Right lobe of liver (tissue), 6 donors: ENCODE data around the gene CEP72. TPM values are rescaled to one million over a fixed set of nuclear protein-coding genes. Genes with fewer than 3 reads are reported as not detected.

Source experiments
- ATAC-seq, 4 donors: fragments of 200-7000 bp; cut with Tn5 transposase; one replicate each; pipeline ENCODE4 v1.9.1; 2020; ENCODE audit warnings: mild to moderate bottlenecking in 4 of 4, moderate library complexity in 4 of 4
- DNase-seq, 3 donors: peaks; one replicate each; pipeline ENCODE4 v3.0.0-alpha.2; 2020
- H3K27ac ChIP-seq, 3 donors: fragments of 200-600 bp; one replicate each; pipeline ENCODE4 v1.8.0; 2022
- H3K27me3 ChIP-seq, 2 donors: fragments of 200-600 bp; one replicate each; pipeline ENCODE4 v1.8.0; 2022
- H3K36me3 ChIP-seq, 4 donors: fragments of 200-600 bp; sonication (generic) in 1 of 4; one replicate each; pipeline versions ENCODE4 v1.5.1 to v1.8.0; 2017 to 2022; ENCODE audit warnings: control low read depth in 1 of 4
- H3K4me1 ChIP-seq, 4 donors: fragments of 200-600 bp; sonication (generic) in 1 of 4; one replicate each; pipeline versions ENCODE4 v1.5.1 to v1.8.0; 2017 to 2022; ENCODE audit warnings: control low read depth in 1 of 4
- H3K4me3 ChIP-seq, 3 donors: fragments of 200-600 bp; one replicate each; pipeline ENCODE4 v1.8.0; 2022
- H3K9me3 ChIP-seq, 4 donors: fragments of 200-600 bp; sonication (generic) in 1 of 4; one replicate each; pipeline versions ENCODE4 v1.5.1 to v1.8.0; 2017 to 2022; ENCODE audit warnings: control low read depth in 1 of 4
- POLR2A ChIP-seq: fragments of 450-650 bp; IDR thresholded peaks from one replicate; pipeline ENCODE4 v1.6.1; 2017; ENCODE audit warnings: antibody characterized with exemption, mild to moderate bottlenecking
- WGBS: methylation state at CpG from one replicate; pipeline ENCODE4 v1.1.6; 2018; ENCODE audit warnings: low coverage, low lambda C conversion rate; ENCODE audit not compliant: insufficient coverage; ENCODE audit errors: missing lambda C conversion rate; 5-methylcytosine and 5-hydroxymethylcytosine counted together
- intact Hi-C, 2 donors: fragments of 100-400 bp; cut with DNase I; formaldehyde crosslinking; loops; one replicate each; pipeline versions ENCODE4 v1.11.2 to v1.14.1; 2022
- total RNA-seq, 6 experiments: library from RNA; depleted of rRNA in 2 of 6; stranded (reverse); fragments of >200 nt in 2 of 6; fragmentation: NEBNext Ultra II Directional in 3 of 6; extraction: Animal tissue kit (Norgen Biotek cat#: 25700) in 3 of 6; gene quantifications; one replicate each; pipeline versions ENCODE4 v1.1.0 to v1.2.4, GENCODE V29; 2016 to 2023
- TF ChIP-seq, protein P1 (sequence below), 4 donors: fragments of 200-600 bp in 3 of 4; fragments of 450-650 bp in 1 of 4; IDR thresholded peaks; one replicate each; pipeline versions ENCODE4 v1.5.1 to v1.8.0; 2016 to 2022; ENCODE audit warnings: antibody characterized with exemption in 4 of 4, mild to moderate bottlenecking in 2 of 4
- donor health status: DM: no; HTN: yes; CAD: no.
- donor health status: DM: no; HTN: no; CAD: no.
- donor health status: DM: no; HTN: no; CAD: no.
- donor health status: DM: no; HTN: yes; CAD: no.
- donor health status: DM: no; HTN: yes; CAD: no.

CEP72 gene
- total RNA-seq, 6 experiments from 2014 or later, result 3.4 to 6.0 (median 4.2) TPM

GRCh38 chr5:664994-665360, 52.8 kb downstream of the CEP72 start:
- Histone ChIP-seq H3K4me1 (peaks cover 0 to 6% (median 2%) of the 10 kb centered on the region in 4 donors), H3K27me3 (no peaks in the 10 kb centered on the region), H3K27ac (no peak overlapping the region), H3K9me3 (no peaks in the 10 kb centered on the region), H3K4me3 (no peak overlapping the region), H3K36me3 (no peaks in the 10 kb centered on the region)
- intact Hi-C loops, result no loop called here
- ATAC-seq, result no peak
- TF ChIP-seq, protein P1, sequence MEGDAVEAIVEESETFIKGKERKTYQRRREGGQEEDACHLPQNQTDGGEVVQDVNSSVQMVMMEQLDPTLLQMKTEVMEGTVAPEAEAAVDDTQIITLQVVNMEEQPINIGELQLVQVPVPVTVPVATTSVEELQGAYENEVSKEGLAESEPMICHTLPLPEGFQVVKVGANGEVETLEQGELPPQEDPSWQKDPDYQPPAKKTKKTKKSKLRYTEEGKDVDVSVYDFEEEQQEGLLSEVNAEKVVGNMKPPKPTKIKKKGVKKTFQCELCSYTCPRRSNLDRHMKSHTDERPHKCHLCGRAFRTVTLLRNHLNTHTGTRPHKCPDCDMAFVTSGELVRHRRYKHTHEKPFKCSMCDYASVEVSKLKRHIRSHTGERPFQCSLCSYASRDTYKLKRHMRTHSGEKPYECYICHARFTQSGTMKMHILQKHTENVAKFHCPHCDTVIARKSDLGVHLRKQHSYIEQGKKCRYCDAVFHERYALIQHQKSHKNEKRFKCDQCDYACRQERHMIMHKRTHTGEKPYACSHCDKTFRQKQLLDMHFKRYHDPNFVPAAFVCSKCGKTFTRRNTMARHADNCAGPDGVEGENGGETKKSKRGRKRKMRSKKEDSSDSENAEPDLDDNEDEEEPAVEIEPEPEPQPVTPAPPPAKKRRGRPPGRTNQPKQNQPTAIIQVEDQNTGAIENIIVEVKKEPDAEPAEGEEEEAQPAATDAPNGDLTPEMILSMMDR (IDR thresholded peaks at IDR 0.05), result no peak
- no peak for TF ChIP-seq POLR2A
- DNase-seq, result peak in 2 of 3 donors; percentile 17 to 52
- 100% methylated on average over 5 of the region's 20 CpGs for WGBS

DNA sequence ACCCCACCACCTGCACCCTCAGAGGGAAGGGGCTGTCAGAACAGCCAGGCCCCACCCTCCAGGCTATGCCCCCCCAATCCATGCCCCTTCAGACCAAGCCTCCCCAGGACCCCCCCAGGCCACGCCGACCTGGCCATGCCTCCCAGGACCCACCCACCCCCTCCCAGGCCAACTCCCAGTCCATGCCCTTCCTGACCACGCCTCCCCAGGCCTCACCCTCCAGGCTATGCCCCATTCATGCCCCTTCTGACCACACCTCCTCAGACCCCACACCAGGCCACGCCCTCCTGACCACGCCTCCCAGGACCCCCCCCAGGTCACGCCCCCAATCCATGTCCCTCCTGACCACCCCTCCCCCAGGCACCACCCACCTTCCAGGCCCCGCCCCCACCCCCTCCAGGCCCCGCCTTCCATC, 53.4 kb downstream of the CEP72 start:
- Histone ChIP-seq H3K27ac (no peak overlapping the region), H3K4me3 (no peak overlapping the region), H3K36me3 (no peaks in the 10 kb centered on the region), H3K27me3 (no peaks in the 10 kb centered on the region), H3K4me1 (peaks cover 0 to 6% (median 2%) of the 10 kb centered on the region in 4 donors), H3K9me3 (no peaks in the 10 kb centered on the region)
- intact Hi-C loops, result no loop called here
- ATAC-seq, result no peak
- TF ChIP-seq, protein P1 (IDR thresholded peaks at IDR 0.05), result no peak
- TF ChIP-seq POLR2A, result no peak
- peak in 2 of 3 donors; percentile 17 to 44 for DNase-seq
- 88% methylated on average over 7 of the region's 8 CpGs for WGBS

GRCh38 chr5:665956-666711, 54.0 kb downstream of the CEP72 start:
- 93% methylated on average over 9 of the region's 40 CpGs for WGBS
- H3K4me1 ChIP-seq, result peaks cover 0 to 10% (median 5%) of the 10 kb centered on the region in 4 donors
- H3K4me3 ChIP-seq, result no peak overlapping the region
- intact Hi-C loops, result no loop called here
- H3K27me3 ChIP-seq, result no peaks in the 10 kb centered on the region
- H3K27ac ChIP-seq, result no peak overlapping the region
- no peak for TF ChIP-seq POLR2A
- TF ChIP-seq, protein P1 (IDR thresholded peaks at IDR 0.05), result no peak
- H3K9me3 ChIP-seq, result no peaks in the 10 kb centered on the region
- peak in 1 of 3 donors; percentile 21 for DNase-seq
- H3K36me3 ChIP-seq, result no peaks in the 10 kb centered on the region
- ATAC-seq, result no peak

DNA sequence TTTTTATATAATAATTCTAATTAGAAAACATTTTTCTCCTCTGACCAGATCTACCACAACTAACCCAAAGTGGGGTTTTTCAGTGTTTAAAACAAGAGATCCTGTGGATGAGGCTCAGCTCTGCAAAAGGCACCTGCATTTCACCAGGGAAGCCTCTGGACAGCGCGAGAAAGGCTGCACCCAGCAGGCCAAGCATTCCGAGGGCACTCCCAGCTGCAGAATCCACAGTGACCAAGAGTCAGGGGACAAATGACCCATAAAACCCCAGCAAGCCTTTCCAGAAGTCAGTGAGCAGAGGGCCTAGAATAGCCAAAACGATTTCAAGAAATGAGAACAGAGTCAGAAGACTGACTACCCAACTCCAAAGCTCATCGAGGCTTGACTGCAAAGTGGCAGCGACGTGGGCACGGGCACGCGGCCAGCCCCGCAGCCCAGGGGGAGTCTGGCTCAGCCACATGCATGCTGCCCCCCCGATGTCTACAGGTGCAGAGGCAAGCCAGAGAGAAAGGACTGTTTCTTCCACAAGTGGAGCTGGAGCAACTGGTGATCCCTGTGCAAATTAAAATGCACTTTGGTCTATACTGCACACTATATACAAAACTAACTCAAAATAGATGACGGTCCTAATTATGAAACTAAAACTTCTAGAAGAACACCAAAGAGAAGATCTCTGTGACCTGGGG, 54.8 kb downstream of the CEP72 start:
- Histone ChIP-seq H3K27ac (no peak overlapping the region), H3K36me3 (no peaks in the 10 kb centered on the region), H3K4me1 (peaks cover 0 to 17% (median 9%) of the 10 kb centered on the region in 4 donors), H3K27me3 (no peaks in the 10 kb centered on the region), H3K9me3 (no peaks in the 10 kb centered on the region), H3K4me3 (no peak overlapping the region)
- ATAC-seq (no peak), DNase-seq (no peak)
- 92% methylated on average over 2 of the region's 13 CpGs for WGBS
- TF ChIP-seq, protein P1 (IDR thresholded peaks at IDR 0.05), result no peak
- no peak for TF ChIP-seq POLR2A
- intact Hi-C loops, result no loop called here
